ENCODE results near the gene CD8B.
"Not testable (repeated sequence)": the region's sequence is repeated elsewhere in the genome, so short reads cannot be mapped to it uniquely, and the experiment has no call there.

Gene CD8B

GRCh38 chr2:86835548-86835889 is 26.2 kb downstream of the CD8B start:
- DNase-seq = not testable (repeated sequence)

GRCh38 chr2:86833315-86833714 is 28.4 kb downstream of the CD8B start:
- no peak for DNase-seq

GRCh38 chr2:86832334-86833096 is 29.2 kb downstream of the CD8B start:
- DNase-seq = no peak

- DNase-seq = no peak
These were observed 30.1 kb downstream of the CD8B start for GRCh38 chr2:86831537-86831936.

GRCh38 chr2:86826951-86827350 is 34.7 kb downstream of the CD8B start:
- DNase-seq = no peak

GRCh38 chr2:86825693-86826381 is 35.8 kb downstream of the CD8B start:
- no peak for DNase-seq

- no peak for DNase-seq
These were observed 36.5 kb downstream of the CD8B start for GRCh38 chr2:86825036-86825692.

GRCh38 chr2:86822668-86823345 is 38.9 kb downstream of the CD8B start:
- DNase-seq = no peak

- no peak for DNase-seq
These were observed 39.8 kb downstream of the CD8B start for GRCh38 chr2:86821842-86822241.

- DNase-seq = no peak
These were observed 40.4 kb downstream of the CD8B start for GRCh38 chr2:86821306-86821705.

GRCh38 chr2:86818957-86819356 is 42.7 kb downstream of the CD8B start:
- no peak for DNase-seq

GRCh38 chr2:86818114-86818801 is 43.4 kb downstream of the CD8B start:
- DNase-seq = no peak

- no peak for DNase-seq
These were observed 46.1 kb downstream of the CD8B start for GRCh38 chr2:86815611-86816010.

- no peak for DNase-seq
These were observed 52.1 kb downstream of the CD8B start for GRCh38 chr2:86809481-86810121.

GRCh38 chr2:86808315-86809161 is 53.1 kb downstream of the CD8B start:
- DNase-seq = peak; percentile 79

GRCh38 chr2:86807468-86808275 is 54.0 kb downstream of the CD8B start:
- no peak for DNase-seq

- DNase-seq = no peak
These were observed 54.6 kb downstream of the CD8B start for GRCh38 chr2:86807133-86807467.

- no peak for DNase-seq
These were observed 55.4 kb downstream of the CD8B start for GRCh38 chr2:86806059-86806857.

GRCh38 chr2:86800856-86801567 is 60.7 kb downstream of the CD8B start:
- no peak for DNase-seq

All from effector CD4-positive, alpha-beta T cell (primary cell).